Liver (tissue), 9 donors: ENCODE measurements around the gene CBX8. TPM values are rescaled to one million over a fixed set of nuclear protein-coding genes. Genes with fewer than 3 reads are reported as not detected.

Source experiments
- DNase-seq: peaks from one replicate; pipeline ENCODE4 v3.0.0-alpha.2; 2017; ENCODE audit warnings: low spot score
- H3K27ac ChIP-seq, 2 donors: one replicate each; pipeline ENCODE4 v1.7.0; 2013; ENCODE audit warnings: inconsistent platforms in 2 of 2, low read length in 2 of 2, control low read depth in 1 of 2, low read depth in 1 of 2, mild to moderate bottlenecking in 1 of 2
- H3K27me3 ChIP-seq, 4 donors: one replicate each; pipeline versions ENCODE4 v1.6.1 to v1.7.0; 2013; ENCODE audit warnings: low read length in 3 of 4, inconsistent platforms in 1 of 4, mild to moderate bottlenecking in 1 of 4, moderate library complexity in 1 of 4; ENCODE audit not compliant: control insufficient read depth in 4 of 4, insufficient read depth in 4 of 4
- H3K36me3 ChIP-seq, 4 donors: one replicate each; pipeline versions ENCODE4 v1.6.1 to v1.7.0; 2013; ENCODE audit warnings: low read length in 3 of 4, mild to moderate bottlenecking in 3 of 4, low read depth in 1 of 4, moderate library complexity in 1 of 4; ENCODE audit not compliant: control insufficient read depth in 4 of 4, insufficient read depth in 3 of 4
- H3K4me1 ChIP-seq, 4 donors: one replicate each; pipeline versions ENCODE4 v1.6.1 to v1.7.0; 2013; ENCODE audit warnings: low read length in 3 of 4, mild to moderate bottlenecking in 3 of 4, moderate library complexity in 1 of 4; ENCODE audit not compliant: control insufficient read depth in 4 of 4, insufficient read depth in 4 of 4
- H3K4me3 ChIP-seq, 3 donors: one replicate each; pipeline versions ENCODE4 v1.6.1 to v1.7.0; 2013; ENCODE audit warnings: low read length in 3 of 3, control low read depth in 1 of 3, low read depth in 1 of 3, mild to moderate bottlenecking in 1 of 3
- H3K9ac ChIP-seq, 2 donors: one replicate each; pipeline ENCODE4 v1.7.0; 2013; ENCODE audit warnings: low read length in 2 of 2, mild to moderate bottlenecking in 2 of 2, moderate library complexity in 2 of 2, control low read depth in 1 of 2, low read depth in 1 of 2
- H3K9me3 ChIP-seq, 4 donors: one replicate each; pipeline versions ENCODE4 v1.6.1 to v1.7.0; 2013; ENCODE audit warnings: low read length in 3 of 4; ENCODE audit not compliant: control insufficient read depth in 4 of 4
- FOXA2 ChIP-seq: IDR thresholded peaks from 2 replicates; pipeline ENCODE4 v1.6.1; 2016; ENCODE audit warnings: antibody characterized with exemption
- GABPA ChIP-seq, 2 donors: IDR thresholded peaks in 1 of 2; conservative IDR thresholded peaks in 1 of 2; 2 replicates each; pipeline ENCODE4 v1.6.1; 2016; ENCODE audit warnings: antibody characterized with exemption in 2 of 2, mild to moderate bottlenecking in 1 of 2, moderate library complexity in 1 of 2
- HNF4A ChIP-seq, 2 donors: conservative IDR thresholded peaks; 2 replicates each; pipeline ENCODE4 v1.6.1; 2016; ENCODE audit warnings: antibody characterized with exemption in 2 of 2, mild to moderate bottlenecking in 2 of 2
- JUND ChIP-seq, 2 donors: IDR thresholded peaks; 2 replicates each; pipeline ENCODE4 v1.6.1; 2016; ENCODE audit warnings: antibody characterized with exemption in 2 of 2
- NR2F2 ChIP-seq: IDR thresholded peaks from 2 replicates; pipeline ENCODE4 v1.6.1; 2016; ENCODE audit warnings: antibody characterized with exemption
- RAD21 ChIP-seq, 2 donors: IDR thresholded peaks; 2 replicates each; pipeline ENCODE4 v1.6.1; 2016; ENCODE audit warnings: antibody characterized with exemption in 2 of 2, mild to moderate bottlenecking in 2 of 2
- RXRA ChIP-seq, 2 donors: IDR thresholded peaks; 2 replicates each; pipeline ENCODE4 v1.6.1; 2017 to 2018; ENCODE audit warnings: antibody characterized with exemption in 2 of 2, mild to moderate bottlenecking in 1 of 2
- SP1 ChIP-seq: IDR thresholded peaks from 2 replicates; pipeline ENCODE4 v1.6.1; 2018; ENCODE audit warnings: antibody characterized with exemption, mild to moderate bottlenecking
- TAF1 ChIP-seq: conservative IDR thresholded peaks from 2 replicates; pipeline ENCODE4 v1.6.1; 2016; ENCODE audit warnings: antibody characterized with exemption, mild to moderate bottlenecking
- YY1 ChIP-seq: IDR thresholded peaks from 2 replicates; pipeline ENCODE4 v1.6.1; 2016; ENCODE audit warnings: antibody characterized with exemption, mild to moderate bottlenecking
- WGBS: extraction: QIAGEN DNeasy Blood & Tissue Kit; methylation state at CpG from one replicate; pipeline ENCODE4 v1.1.7; 2013; 5-methylcytosine and 5-hydroxymethylcytosine counted together
- polyA plus RNA-seq, 2 donors: library from polyadenylated mRNA; stranded (reverse) in 1 of 2; unstranded in 1 of 2; fragments of 200-250 nt in 1 of 2; fragments of >200 nt in 1 of 2; fragmentation: Nextera tagmentation in 1 of 2; extraction: Ambion mirVana in 1 of 2; gene quantifications; one replicate each; pipeline versions ENCODE4 v1.2.1 to v1.2.3, GENCODE V29; 2013 to 2015
- total RNA-seq, 2 donors: library from RNA; depleted of rRNA; stranded (reverse); fragments of >200 nt; gene quantifications; one replicate each; pipeline ENCODE4 v1.2.3, GENCODE V29; 2014
- TF ChIP-seq, protein P1 (sequence below): fragments of 150-350 bp; IDR thresholded peaks from 2 replicates; pipeline ENCODE4 v1.5.1; 2017; ENCODE audit warnings: improper control_type of control experiment, low read depth, low read length; ENCODE audit not compliant: missing input control
- TF ChIP-seq, protein P2 (sequence below): IDR thresholded peaks from 2 replicates; pipeline ENCODE4 v1.6.1; 2016; ENCODE audit warnings: antibody characterized with exemption, mild to moderate bottlenecking
- donor health status: healthy.
- donor health status: healthy.
- donor health status: healthy.
- donor health status: healthy.
- donor health status: healthy.

The CBX8 gene
- total and polyA plus RNA-seq, 4 donors = 0.75 to 2.7 (median 1.9) TPM

DNA sequence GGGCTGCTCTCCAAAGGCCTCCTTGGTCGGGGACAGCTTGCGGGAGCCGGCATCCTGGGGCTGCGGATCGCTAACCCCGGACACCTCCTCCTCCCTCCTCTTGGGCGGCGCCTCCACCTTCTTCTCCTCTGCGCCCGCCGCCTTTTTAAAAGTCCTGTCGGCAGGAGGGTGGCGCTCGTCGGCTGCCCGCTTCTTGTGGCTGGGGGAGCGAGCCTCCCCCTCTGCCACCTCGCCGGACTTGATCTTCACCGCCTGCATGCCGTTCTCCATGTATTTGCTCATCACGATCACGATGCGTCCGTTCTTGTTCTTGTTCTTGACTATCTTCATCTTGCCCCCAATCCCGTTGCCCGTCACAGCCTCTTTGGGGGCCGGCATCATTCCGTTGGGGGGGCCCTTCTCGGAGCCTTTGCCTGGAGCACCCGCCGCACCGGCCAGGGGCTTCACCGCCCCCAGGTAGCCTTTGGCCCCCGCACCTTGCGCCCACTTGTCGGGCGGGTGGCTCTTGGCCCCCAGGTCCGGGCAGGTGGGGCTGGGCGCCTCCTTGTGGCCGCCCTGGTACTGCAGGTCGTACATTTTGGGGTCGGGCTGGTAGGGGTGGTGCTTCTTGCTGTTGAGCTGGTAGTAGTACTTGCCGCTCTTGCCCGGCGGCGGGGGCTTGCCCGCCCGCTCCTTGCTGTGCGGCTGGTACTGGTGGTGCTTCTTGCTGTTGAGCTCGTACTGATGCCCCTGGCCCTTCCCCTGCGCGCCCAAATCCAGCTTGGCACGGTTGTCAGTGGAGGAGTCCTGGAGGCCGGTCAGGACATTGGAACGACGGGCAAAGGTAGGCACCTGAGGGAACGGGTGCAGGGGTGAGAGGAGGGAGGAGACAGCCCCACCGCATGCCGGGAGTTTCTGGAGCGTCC, 37.9 kb upstream of the CBX8 start:
- Histone ChIP-seq H3K9me3 (no peaks in the 10 kb centered on the region), H3K4me3 (no peak overlapping the region), H3K27me3 (no peaks in the 10 kb centered on the region), H3K36me3 (peaks cover 0 to 4% (median 1%) of the 10 kb centered on the region in 4 donors), H3K9ac (no peak overlapping the region), H3K4me1 (peaks cover 34 to 66% (median 43%) of the 10 kb centered on the region in 4 donors), H3K27ac (no peak overlapping the region)
- WGBS = 83% methylated on average over 61 of the region's 61 CpGs
- TF ChIP-seq, protein P1, sequence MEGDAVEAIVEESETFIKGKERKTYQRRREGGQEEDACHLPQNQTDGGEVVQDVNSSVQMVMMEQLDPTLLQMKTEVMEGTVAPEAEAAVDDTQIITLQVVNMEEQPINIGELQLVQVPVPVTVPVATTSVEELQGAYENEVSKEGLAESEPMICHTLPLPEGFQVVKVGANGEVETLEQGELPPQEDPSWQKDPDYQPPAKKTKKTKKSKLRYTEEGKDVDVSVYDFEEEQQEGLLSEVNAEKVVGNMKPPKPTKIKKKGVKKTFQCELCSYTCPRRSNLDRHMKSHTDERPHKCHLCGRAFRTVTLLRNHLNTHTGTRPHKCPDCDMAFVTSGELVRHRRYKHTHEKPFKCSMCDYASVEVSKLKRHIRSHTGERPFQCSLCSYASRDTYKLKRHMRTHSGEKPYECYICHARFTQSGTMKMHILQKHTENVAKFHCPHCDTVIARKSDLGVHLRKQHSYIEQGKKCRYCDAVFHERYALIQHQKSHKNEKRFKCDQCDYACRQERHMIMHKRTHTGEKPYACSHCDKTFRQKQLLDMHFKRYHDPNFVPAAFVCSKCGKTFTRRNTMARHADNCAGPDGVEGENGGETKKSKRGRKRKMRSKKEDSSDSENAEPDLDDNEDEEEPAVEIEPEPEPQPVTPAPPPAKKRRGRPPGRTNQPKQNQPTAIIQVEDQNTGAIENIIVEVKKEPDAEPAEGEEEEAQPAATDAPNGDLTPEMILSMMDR = peak; percentile 40
- TF ChIP-seq NR2F2 = no peak
- TF ChIP-seq HNF4A (conservative IDR thresholded peaks at IDR 0.05) = peak; percentile 42 to 49
- TF ChIP-seq TAF1 = no peak
- TF ChIP-seq FOXA2 = no peak
- TF ChIP-seq RAD21 (IDR thresholded peaks at IDR 0.05) = peak; percentile 35 to 71
- TF ChIP-seq, protein P2, sequence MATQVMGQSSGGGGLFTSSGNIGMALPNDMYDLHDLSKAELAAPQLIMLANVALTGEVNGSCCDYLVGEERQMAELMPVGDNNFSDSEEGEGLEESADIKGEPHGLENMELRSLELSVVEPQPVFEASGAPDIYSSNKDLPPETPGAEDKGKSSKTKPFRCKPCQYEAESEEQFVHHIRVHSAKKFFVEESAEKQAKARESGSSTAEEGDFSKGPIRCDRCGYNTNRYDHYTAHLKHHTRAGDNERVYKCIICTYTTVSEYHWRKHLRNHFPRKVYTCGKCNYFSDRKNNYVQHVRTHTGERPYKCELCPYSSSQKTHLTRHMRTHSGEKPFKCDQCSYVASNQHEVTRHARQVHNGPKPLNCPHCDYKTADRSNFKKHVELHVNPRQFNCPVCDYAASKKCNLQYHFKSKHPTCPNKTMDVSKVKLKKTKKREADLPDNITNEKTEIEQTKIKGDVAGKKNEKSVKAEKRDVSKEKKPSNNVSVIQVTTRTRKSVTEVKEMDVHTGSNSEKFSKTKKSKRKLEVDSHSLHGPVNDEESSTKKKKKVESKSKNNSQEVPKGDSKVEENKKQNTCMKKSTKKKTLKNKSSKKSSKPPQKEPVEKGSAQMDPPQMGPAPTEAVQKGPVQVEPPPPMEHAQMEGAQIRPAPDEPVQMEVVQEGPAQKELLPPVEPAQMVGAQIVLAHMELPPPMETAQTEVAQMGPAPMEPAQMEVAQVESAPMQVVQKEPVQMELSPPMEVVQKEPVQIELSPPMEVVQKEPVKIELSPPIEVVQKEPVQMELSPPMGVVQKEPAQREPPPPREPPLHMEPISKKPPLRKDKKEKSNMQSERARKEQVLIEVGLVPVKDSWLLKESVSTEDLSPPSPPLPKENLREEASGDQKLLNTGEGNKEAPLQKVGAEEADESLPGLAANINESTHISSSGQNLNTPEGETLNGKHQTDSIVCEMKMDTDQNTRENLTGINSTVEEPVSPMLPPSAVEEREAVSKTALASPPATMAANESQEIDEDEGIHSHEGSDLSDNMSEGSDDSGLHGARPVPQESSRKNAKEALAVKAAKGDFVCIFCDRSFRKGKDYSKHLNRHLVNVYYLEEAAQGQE = no peak
- no peak for DNase-seq

DNA sequence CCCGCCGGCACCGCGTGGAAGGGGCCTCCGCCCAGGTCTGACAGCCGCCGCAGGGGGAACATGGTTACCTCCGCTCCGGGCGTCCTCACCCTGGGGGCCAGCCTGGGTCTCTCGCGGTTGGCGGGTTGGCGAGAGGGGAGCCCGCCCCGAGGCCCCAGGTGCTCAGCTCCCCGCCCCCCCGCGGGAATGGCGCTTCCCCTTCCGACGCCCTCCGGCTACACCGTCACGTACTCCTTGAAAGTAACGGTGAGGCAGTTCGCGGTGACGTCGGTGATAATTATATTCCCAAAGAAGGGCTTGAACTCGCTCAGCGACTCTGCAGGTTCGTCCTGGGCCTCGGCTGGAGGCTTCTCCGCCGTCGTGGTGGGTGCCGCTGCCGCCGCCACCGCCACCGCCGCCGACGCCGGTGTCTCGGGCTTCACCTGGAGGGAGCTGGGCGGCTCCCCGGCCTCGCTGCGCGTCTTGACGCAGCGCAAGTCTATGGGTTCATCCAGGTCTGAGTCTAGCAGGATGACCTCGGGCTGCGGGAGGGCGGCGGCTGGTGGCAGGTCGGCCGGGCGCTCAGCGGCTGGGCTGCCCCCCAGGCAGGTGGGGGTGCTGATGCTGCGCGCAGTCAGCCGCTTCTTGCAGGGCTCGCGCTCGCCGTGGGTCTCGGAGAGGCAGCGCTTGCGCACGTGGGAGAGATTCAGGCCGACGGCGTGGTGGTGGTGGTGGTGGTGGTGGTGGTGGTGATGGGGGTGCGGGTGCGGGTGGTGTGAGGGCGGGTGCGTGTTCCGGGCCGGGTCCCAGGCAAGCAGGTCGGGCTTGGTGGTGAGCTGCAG, 37.1 kb upstream of the CBX8 start:
- no peak overlapping the region for H3K4me3 ChIP-seq
- H3K9me3 ChIP-seq = no peaks in the 10 kb centered on the region
- peaks cover 0 to 4% (median 1%) of the 10 kb centered on the region in 4 donors for H3K36me3 ChIP-seq
- no peak for DNase-seq
- H3K27me3 ChIP-seq = no peaks in the 10 kb centered on the region
- H3K4me1 ChIP-seq = peaks cover 34 to 64% (median 42%) of the 10 kb centered on the region in 4 donors
- 94% methylated on average over 83 of the region's 83 CpGs for WGBS
- H3K9ac ChIP-seq = no peak overlapping the region
- TF ChIP-seq GABPA (IDR thresholded peaks at IDR 0.05 in 1 of 2, conservative IDR thresholded peaks at IDR 0.05 in 1 of 2) (no peak), SP1 (no peak), RXRA (IDR thresholded peaks at IDR 0.05) (no peak), JUND (IDR thresholded peaks at IDR 0.05) (no peak), YY1 (no peak), FOXA2 (no peak)
- TF ChIP-seq, protein P1 = no peak
- no peak overlapping the region for H3K27ac ChIP-seq
